HG02973 (cell line): ENCODE results near the gene ACSF2.
A peak's percentile ranks its signal among the peaks of the same experiment; 100 is the strongest.

Experiments used
- ATAC-seq: cut with Tn5 transposase; IDR thresholded peaks from one replicate; pipeline ENCODE4 v1.9.1; 2021; ENCODE audit warnings: moderate library complexity; ENCODE audit not compliant: unreplicated experiment

ACSF2 gene

DNA sequence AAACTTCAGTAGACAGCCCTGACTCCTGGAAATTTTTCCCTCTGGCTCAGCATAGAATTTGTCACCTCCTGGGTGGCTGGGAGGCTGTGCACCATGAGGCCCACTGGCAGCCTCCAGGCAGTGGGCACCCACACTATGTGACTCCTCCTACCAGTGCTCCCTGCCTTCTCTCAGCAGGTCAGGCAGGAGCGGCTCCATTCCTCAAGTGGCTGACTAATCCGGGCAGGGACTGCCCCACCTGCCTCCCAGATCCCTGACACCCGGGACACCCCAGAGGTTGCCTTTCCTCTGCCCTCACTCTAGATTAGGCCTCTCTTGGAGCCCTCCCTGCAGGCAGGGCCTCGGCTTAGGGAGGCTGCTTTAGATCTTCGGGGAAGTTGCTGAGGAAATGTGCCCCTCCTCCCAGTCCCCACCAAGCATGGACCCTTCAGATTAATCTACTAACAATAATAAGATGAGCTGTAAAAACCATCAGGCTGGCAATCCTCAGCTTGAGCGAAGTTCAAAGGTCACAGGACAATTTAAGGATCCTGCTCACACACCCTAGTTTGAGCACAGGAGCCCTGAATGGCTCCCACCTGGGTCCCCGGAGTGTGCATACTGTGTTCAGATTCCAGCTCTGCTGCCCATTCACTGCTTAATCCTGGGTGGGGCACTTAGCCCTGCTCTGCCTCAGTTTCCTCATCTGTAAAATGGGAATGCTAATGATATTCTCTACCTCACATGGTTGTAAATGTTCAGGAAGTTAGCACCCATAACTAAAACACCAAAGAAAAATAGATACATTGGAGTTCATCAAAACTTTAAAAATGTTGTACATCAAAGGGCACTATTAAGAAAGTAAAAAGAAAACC lies 72.2 kb downstream of the ACSF2 start:
- no peak for ATAC-seq

DNA sequence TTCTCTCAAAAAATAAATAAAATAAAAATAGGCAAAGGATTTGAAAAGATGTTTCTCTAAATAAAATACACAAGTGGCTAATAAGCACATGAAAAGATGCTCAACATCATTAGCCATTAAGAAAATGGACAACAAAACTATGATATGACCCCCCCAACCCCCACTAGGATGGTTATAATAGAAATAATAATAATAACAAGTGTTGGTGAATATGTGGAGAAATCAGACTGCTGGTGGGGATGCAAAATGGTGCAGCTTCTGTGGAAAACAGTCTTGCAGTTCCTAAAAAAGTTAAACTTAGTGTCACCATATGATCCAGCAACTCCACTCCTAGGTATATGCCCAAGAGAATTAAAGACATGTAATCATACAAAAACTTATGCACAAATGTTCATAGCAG lies 73.3 kb downstream of the ACSF2 start:
- no peak for ATAC-seq

DNA sequence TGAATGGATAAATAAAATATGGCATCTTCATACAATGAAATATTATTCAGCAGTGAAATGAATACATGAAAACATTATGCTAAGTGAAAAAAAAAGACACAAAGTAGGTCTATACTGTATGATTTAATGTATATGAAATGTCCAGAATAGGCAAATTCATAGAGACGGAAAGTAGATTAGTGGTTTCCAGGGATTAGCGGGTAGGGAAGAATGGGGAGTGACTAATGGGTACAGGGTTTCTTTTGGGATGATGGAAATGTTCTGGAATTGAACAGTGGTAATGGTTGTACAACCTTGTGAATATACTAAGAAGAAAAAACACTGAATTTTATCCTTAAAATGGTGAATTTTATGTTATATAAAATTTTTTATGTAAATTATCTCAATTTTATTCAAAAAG lies 73.7 kb downstream of the ACSF2 start:
- ATAC-seq = no peak

DNA sequence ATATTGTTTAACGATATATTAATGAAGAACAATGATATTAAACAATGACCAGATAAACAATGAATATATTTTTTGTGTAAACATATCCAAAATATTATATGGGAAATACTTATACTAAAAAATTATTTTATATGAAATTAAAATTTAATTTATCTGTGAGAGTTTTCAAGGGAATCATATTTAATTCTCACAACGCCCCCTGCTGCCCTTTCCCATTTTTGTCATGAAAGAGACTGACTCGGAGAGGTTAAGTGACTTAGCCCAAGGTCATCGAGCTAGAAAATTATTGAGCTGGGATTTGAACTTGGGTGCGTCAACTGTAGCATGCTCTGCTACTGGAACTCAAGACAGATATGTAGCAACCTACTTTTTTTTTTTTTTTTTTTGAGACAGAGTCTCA lies 75.0 kb downstream of the ACSF2 start:
- ATAC-seq = no peak

DNA sequence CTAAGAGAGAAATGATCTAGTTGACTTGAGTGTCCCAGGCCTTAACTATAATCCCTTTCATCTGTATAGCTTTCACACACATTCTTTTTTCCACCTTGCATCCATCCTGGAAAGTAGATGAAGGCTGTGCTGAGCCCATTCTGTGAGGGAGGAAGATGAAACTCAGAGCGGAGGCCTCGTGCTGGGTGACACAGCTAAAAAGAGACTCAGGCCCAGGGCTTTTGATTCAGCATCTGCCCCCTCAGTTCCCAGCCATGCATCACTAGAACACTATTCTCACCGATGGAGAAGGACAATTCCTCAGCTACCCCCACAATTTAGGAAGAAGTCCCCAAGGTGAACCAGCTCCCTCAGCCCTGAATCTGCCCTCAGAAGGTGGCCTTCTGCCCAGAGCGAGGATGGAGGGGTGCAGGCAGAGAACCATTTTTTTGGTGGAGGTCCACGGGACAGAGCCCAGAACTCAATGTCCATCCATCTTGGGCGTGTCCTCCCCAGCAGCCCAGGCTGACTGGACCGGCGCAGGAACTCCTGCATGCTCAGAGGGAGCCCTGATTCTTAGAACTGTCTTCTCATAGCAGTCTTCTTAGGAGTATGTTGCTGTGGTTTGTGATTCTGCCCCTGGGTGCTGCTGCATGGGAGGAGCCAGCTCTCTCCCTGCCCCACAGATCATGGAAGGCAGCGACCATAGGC lies 76.4 kb downstream of the ACSF2 start:
- no peak for ATAC-seq

DNA sequence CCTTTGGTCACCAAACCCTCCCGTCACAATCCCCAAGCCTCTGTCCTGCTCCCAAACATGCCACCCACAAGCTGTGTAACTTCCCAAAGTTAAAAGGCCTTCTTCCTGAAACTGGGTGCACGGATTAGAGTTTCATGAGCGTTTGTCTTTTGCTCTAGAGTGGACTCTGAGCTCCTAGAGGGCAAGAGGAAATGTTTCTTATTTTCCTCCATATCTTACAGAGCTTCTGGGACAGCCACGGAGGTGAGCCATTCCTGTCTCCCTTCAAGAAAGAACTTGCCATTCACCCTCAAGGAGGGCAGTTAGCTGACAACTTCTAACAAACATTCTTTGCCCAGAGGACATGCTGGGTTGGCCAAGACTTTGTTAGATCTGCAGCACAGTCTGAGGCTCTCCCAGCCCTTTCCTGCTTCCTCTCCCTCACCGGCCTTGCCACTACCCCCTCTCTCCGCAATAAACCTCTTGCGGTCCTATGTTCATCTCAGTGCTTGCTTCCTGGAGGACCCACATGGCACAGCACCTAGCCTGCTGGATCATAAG lies 79.6 kb downstream of the ACSF2 start:
- no peak for ATAC-seq

DNA sequence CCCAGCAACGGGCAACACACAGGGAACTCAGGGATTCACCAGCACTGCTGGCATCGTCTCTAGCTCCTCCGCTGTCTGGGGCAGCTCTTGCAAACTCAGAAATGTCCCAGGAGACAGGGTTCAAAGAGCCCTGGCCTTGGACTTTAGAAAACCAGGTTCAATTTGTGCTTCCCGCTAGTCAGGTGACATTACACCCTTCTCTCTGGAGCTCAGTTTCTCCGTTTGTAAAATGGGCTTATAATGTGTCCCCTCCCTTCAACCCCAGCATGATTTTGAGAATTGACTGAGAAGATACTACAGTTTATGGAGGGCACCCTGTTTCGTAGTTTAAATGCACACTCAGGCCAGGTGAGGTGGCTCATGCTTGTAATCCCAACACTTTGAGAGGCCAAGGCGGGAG lies 80.3 kb downstream of the ACSF2 start:
- no peak for ATAC-seq

DNA sequence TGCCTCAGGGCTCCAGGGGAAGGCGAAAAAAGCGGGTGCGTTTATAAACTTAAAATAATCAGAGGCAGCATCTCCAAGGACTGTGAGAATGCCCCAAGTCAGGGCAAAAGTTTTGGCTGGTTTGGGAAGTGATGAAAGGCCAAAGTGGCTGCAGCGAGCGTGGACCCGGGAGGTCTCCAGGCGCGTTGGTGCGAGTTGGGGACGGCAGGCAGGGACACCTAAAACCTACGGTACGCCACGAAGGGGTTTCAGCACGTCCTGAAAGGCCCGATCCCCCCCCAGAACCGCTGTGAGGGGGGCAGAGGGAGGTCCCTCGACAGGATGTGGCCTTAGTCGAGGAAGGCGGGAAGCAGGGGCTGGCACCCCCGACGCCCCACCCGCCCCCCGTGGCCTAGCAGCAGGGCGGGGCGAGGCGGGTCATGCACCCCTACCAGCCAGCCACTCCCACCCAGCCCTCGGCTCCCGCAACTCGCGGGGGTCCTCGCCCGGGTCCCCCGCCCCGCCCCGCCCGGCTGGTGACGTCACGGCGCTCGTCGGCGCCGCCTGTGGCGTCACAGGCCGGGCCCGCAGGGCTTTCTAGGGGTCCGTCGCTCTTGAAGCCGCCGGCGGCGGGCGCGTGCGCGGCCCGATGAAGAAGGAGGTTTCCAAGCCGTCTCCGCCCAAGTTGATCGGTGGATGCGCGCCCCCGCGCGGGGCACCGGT lies 82.0 kb downstream of the ACSF2 start, which contains the start of gene MYCBPAP:
Gene MYCBPAP (plus strand): TSS at position 569 of the 702 bp plus-strand sequence. CDS start 236 bp downstream, outside the sequence.
- no peak for ATAC-seq

DNA sequence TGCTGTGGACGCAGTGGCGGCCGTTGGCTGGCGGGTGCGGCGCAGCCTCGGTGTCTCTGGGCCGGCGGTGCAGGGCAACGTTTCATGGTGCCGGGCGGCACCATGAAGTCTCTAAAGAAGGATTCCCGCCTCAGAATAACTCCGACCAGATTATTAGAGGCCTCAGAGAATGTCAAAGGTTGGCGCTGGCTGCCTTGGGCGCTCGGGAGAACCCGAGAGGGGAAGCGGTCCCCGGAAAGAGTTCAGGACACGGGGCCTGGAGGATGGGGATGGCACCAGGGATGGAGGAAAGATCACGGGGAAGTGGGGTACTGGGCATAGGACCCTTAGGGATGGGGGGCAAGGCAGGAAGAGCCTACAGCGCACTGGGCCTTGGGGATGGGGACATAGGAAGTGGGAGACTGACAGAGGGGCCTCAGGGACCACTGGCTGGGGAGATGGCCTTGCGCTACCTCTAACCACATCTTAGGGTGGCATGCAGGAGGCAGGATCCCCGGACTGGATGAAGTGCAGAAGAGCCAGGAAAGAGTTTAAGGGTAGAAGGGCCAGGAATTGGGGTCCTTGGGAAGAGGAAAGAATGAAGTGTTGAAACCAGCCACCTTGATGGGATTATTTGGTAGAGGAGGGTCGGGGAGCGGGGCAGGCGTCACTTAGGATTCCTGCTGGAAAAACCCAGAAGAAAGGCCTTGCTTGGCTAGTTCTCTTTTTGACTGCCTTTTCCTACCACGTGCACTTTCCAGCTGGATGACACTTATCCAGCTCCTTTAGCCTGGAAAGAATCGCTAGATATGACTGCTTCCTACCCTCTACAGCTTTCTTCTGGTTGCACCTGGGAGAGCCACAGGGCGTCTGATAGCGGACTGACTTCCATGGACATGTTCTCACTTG lies 82.8 kb downstream of the ACSF2 start:
- ATAC-seq = no peak

DNA sequence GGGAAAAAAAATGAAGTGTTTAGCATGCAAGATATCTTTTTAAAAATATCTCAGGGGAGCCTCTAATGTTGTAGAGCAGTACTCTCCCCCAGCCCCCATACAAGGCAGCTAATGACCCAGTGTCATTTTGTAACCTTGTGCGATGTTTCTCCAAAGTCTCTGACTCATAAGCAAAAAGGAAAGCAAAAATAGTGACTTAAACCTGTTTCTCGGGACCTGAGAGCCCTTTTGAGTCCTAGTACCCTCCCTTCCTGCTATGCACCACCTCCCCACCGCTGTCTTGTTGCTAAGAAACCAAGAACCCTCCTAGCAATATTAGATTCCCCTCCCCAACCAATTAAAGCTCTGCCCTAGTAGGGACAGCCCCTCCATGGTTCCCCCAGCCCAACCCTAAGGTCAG lies 85.0 kb downstream of the ACSF2 start:
- ATAC-seq = peak; percentile 90

DNA sequence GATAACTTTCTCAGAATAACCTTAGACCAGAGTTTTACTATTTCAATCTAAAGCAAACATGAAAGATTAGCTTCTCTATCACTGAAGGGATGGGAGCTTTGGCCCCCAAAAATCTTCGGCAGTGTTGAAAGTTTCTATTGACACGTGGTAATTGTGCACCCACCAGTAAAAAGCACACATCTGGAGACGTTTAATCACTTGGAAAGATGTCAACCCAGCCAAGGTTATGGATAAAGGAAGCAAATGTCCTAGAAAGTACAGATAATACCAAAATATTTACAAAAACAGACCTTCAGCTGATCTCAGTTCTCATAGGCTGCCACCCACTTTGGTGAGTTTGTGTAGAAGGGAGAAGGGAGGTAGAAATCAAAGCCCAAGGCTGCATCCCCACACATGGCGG lies 87.5 kb downstream of the ACSF2 start:
- ATAC-seq = no peak

DNA sequence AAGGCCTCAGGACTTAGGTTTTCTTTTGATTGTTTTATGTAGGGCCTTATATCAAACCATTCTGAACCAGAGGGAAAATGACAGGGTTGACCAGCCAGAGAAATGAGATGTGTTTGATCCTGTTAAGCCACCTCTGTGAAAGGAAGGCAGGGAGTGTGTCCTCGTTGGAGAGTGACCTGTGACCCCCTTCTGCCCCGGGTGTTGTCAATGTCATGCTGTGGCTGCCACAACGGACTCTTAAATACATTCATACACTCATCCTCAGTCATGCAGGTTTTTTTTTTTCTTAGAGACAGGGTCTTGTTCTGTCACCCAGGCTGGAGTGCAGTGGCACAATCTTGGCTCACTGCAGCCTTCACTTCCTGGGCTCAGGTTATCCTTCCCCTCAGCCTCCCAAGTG lies 88.4 kb downstream of the ACSF2 start:
- ATAC-seq = no peak

DNA sequence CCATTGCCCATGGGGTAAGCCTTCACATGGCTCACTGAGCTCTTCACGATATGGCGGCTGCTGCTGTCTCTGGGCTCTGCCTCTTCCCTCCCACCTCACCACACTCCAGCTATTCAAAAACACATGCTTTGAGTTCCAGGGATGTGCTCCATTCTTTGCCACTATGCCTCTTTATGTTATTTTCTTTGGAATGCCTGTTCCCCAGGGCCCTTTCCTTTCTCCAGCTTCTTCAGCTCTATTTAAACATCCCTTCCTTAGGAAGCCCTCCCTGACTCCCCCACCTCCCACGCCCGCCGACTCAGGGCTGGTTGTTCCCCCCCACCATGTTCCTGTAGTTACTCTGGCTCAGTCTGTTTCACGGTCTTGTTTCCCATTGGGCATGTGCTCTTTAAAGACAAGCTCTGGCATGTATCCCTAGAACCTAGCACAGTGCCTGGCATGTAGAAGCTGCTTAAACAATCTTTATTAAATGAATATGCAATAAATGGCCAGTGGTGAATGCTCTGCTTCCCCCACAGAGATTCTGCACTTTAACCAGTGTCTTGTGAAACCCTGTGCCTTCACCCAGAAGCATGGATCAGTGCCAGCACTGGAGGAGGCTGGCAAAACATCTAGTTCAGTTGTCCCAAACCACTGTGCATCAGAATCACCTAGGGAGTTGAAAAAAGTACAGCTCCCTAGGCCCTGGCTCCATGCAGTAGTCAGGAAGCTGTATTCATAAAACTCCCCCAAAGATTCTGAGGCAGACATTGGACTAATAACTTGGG lies 89.1 kb downstream of the ACSF2 start:
- no peak for ATAC-seq

DNA sequence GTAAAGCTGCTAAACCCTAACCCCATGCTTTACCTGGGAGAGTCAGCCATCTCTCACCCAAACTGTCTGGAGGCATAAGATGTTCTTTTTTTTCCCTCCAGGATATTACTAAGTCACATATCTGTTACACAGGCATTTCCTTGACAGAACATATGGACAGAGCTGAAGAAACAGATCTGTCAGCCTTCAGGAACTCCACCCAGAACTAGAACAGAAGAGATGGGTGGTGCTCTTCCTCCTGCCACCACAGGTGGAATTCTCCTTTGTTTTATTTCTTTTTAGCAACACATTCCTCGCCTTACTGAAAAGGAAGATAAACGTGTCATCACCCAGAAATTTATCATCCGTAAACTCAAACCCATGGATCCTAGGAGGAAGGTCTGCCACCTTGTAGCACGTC lies 91.0 kb downstream of the ACSF2 start:
- ATAC-seq = no peak

DNA sequence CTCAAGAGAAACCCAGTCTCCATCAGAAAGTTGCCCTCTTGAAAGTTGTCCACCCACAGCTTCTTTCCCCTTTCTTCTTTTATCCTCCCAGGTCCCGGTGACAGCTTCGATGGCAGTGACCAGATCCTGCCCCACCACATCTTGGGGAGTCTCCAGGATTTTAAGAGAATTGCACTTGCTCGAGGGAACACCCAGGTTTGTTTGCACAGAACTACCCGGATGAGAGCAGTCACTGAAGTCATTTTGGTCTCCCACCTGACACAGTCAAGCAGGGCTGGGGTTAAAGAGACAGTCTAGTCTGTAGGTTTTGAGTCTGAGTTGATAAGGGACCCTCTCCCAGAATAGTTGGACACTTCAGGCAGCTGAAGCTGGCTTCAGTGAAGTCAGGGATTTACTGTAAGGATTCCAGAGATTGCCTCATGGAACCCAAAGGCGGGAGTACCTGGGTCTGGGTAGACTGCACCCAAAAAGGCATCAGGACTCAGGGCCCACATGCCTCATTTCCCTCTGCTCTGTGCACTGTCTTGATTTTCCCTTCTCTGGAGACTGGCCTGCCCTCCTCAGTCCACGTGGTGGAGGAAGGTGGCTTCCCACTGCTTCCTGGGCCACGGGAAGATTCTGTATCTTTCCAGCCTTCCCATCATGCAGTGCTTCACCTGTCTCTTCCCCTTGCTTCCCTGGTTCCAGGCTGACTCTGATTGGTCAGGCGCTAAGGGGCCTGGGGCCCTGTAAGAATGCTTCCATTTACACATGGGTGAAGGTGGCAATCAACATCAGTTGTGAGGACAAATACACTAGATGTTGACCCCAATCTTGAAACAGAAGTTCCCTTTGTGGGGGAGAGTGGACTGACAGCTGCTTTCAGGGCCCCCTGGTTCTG lies 91.7 kb downstream of the ACSF2 start:
- no peak for ATAC-seq

DNA sequence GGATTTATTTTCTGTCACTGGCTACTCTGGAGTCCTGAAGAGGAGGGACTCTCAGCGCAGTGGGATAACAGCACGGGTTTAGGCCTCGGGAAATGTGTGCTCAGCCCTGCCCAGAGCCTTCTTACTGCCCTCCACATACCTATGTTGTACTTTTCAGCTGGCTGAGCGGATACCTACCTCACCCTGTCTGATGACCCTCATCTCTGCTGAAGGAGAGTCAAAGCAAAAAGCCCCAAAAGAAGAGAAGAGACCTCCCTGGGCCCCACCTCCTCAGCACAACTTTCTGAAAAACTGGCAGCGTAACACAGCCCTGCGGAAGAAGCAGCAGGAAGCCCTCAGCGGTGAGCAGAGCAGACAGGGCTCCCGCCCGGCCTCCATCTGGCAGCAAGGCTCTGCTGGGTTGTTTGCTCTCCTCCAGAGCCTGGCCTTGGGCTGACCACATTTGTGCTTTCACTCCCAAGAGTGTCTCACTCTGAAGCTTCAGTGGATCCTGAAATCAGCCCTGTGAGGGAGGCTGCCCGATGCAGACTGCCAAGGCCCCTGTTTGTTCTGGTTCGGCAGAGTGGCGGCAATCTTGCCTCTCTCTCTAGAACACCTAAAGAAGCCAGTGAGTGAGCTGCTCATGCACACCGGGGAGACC lies 92.5 kb downstream of the ACSF2 start:
- no peak for ATAC-seq

DNA sequence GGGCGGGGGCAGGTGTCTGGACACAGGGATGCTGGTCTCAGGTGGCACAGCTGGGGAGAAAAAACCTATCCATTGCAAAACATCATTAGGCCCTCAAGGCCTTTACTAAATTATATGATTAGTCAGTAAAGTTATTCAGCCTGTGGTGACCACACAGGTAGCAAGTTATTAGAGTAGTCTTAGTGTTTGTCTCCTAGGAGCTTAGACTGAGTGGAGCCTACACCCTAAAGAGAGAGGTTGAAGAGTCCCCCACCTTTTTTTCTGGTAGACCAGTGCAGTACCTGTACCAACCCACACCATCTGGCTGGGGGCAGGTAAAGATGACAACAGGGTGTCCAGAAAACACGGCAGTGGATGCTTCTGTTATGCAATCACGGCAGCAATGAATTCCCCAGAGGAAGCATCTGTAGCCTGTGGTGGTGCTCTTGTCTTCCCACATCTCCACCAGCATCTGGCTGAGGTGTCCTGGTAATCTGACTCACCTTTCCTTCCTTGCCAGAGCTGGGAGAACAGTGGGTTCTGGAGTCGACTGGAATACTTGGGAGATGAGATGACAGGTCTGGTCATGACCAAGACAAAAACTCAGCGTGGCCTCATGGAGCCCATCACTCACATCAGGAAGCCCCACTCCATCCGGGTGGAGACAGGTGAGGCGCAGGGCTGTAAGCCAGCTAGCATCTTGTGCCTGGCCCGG lies 93.3 kb downstream of the ACSF2 start:
- ATAC-seq = no peak

DNA sequence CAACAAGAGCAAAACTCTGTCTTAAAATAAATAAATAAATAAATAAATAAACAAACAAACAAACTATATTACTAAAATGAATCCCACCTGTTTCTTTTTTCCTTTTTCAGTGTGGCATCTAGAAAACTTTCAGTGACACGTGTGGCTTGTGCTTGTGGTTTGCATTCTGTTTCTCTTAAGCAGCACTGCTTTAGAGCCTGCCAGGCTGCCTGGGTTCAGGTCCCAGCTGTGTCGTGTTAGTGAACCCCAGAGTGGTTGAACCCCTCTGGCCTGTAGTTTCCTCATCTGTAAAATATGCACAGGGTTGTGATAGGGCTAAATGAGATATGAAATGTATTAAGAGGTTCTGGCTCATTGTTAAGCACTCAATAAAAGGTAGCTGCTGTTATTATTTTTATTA lies 94.5 kb downstream of the ACSF2 start:
- no peak for ATAC-seq
